Left kidney (tissue), 2 donors: ENCODE data around the gene MEST. TPM values are rescaled to one million over a fixed set of nuclear protein-coding genes. Genes with fewer than 3 reads are reported as not detected.
"Not testable (repeated sequence)": the region's sequence is repeated elsewhere in the genome, so short reads cannot be mapped to it uniquely, and the experiment has no call there.

ENCODE experiments used
- DNase-seq: peaks from one replicate; pipeline ENCODE4 v3.0.0-alpha.2; 2013
- polyA plus RNA-seq: library from polyadenylated mRNA; unstranded; fragments of 120-200 nt; gene quantifications from one replicate; pipeline ENCODE4 v1.2.1, GENCODE V29; 2013; ENCODE audit not compliant: insufficient read length

MEST gene
- polyA plus RNA-seq, 1 donor, result 776 TPM

DNA sequence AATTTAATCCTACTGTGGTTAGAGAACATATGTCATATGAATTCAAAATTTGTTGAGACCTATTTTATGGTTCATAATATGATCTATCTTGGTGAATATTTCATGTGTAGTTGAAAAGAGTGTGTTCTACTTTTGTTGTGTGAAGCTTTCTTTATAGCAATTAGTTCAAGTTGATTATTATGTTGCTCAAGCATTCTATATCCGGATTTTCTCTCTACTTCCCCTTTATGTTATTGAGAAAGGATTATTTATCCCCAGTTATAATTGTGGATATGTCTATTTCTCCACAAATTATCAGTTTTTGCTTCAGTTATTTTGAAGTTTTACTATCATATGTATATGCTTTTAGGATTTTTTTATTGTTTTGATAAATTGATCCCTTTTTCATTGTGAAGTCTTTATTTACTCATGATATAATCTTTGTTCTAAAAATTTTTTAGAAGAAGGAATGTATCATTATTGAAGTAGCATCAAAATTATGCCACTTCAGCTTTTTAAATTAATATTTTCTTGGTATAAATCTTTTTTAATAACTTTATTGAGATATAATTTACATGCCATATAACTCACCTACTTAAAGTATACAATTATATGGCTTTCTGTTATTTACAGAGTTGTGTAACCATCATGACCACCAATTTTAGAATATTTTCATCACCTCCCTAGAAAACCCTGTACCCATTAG is 12.0 kb upstream of the MEST start:
- DNase-seq, result no peak

DNA sequence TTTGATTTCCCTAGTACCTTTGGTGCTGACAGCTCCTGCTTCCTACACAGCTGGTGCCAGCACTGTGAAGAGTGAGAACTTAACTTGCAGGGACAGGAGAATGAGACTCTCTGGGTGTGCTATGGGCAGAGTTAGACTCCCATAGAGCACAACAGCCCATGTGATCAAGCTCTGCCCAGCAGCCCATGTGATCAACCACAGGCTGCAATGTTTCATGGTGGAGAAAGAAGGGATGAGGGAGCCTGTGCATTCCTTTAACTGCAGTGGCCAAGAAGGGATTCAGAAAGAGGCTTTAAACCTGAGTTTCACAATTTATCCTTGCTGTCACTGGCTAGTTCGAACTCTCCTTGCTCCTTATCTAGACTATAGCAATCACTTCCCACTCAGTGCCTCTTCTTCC is 10.0 kb upstream of the MEST start:
- DNase-seq, result no peak

GRCh38 chr7:130483031-130483430 is 8.9 kb upstream of the MEST start:
- DNase-seq, result no peak

DNA sequence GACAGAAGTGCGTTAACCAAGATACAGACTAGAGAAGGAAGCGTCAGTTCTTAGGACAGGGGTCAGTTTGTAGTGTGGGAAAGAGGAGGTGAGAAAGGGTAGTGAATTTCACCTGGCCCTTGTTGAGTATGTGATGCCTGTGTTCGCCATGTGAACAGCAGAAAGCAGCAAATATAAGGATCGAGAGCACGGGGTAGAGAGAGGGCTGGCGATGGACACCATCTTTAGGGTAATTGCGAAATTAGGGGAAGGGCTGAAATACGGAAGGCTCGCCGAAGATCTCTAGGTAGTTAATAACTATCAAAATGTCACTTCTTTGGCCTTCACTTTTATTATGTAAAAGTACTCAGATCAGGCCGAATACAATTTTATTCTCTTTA is 6.2 kb upstream of the MEST start:
- DNase-seq, result no peak

GRCh38 chr7:130486114-130486953 is 5.6 kb upstream of the MEST start:
- DNase-seq, result no peak

- no peak for DNase-seq
Observed at GRCh38 chr7:130486954-130487436, 4.9 kb upstream of the MEST start.

DNA sequence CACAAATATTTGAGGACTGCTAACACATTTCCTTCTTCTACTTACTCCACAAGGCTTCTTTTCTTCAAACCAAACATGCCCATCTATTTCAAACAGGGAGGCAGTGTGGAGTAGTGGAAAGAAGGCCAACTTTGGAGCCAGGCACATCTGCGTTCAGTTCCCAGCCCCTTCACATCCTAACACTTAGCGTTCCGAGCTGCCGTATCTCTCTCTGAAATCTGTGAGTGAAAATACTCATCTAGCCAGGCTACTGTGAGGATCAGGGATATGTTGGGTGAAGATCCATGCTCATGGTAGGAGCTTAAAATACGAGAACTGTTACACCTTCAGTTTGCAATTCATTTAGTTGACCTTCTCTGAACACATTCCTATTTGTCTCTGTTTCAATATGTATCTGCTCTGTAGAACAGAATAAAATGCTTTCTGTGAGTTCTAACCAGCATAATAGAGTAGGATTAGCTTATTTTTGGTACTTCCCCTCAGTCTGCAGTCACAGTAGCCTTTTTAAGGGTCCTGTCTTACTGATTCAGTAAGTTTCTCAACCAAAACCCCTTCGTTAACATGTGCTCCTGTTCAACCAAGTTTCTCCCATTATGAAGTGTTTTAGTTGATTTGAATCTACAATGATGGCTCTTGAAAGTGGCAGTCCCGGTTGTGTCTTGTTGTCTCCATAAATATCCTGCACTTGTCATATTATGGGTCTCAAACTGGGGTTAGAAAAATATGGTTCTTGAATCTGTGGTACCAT is 3.3 kb upstream of the MEST start:
- DNase-seq, result no peak

GRCh38 chr7:130489140-130489983 is 2.5 kb upstream of the MEST start:
- DNase-seq, result no peak

- DNase-seq, result no peak
Observed at GRCh38 chr7:130490311-130490791, 1.5 kb upstream of the MEST start.

DNA sequence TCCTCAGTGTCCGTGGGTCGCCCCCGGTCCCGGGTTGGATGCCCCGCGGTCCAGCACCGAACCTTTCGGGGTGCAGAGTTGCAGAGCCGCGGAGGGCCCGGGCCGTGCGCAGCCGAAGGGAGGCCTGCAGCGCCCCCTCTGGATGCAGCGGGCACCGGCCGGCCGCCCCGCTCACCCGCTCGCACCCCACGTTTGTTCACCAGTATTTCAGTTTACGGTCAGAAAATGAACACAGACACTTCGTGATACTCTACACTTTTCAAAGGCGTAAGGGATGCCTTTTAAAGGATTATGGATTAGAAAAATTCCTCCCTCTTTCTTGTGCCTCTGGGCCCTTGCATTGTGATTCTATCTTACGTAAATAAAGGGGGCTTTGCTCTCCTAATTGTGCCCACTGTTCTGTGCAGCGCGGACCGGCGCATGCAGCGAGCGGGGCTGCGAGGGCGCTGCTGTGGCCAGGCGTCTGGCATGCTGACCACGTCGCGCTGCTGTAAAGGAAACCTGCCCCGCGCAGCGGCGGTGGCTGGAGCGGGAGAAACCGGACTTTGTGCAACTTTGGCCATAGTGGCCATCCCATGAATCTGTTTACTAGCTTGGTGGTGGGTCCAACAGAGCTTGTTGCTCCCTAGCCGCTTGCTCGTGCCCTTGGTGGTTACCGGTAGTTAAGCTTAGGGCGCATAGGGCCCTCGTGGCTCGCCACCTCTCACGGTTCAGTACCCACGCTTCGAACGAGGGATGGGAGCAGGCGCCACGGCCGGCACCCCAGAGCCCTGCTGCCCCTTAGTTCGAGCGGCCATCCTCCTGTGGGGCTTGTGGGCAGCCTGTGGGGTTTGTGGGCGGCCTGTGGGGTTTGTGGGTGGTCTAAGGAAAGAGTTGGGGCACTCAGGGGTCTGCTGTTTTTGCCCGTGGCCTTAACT is 739 bp upstream of the MEST start:
- DNase-seq, result no peak

DNA sequence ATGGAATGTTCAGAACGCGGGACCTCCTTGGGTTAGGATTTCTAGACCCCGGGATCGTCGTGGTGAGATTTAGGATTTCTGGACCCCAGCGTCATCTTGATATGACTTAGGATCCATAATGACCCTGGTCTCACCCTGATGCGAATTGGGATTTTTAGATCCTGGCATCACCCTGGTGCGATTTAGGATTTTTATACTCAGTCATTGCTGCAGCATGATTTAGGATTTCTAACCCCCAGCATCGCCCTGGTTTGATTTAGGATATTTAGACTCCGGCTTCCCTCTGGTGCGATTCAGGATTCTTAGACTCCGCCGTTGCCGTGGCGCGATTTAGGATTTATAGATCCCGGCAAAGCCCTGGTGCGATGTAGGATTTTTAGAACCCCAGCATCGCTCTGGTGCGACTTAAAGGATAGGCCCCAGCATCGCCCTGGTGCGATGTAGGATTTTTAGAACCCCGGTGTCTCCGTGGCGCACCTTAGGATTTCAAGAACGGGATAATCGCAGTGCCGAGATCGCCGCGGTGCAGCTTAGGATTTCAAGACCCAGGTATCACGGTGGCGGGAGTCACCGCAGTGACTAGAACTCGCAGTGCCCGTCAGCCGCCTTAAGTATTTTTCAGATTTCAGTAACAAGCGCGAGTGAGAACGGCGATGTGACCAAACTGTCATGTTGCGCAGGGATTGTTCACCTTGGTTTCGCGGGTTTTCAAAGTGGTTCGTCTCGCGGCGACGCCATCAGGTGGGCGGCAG is 814 bp downstream of the MEST start:
- DNase-seq, result no peak

- DNase-seq, result no peak
Observed at GRCh38 chr7:130493275-130493873, 1.5 kb downstream of the MEST start.

DNA sequence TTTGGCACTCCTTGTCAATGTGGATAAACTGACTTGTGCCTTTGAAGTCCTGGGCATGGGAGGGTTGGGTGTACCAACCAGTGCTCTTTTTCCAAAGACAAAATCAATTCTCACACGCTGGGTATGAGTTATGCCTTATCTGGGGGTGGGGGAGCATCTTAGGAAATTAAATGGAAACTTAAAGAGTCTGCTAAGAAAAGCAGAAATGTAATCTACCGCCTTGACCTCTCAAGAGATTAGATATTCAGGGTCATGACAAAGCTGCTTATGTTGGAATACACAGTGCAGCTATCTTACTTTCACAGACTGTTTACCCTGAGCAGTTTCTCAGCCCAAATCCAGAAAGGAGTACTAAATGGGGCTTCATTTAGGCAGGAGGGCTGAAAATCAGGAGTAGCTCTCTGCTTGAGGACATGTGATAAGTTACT is 2.6 kb downstream of the MEST start:
- no peak for DNase-seq

DNA sequence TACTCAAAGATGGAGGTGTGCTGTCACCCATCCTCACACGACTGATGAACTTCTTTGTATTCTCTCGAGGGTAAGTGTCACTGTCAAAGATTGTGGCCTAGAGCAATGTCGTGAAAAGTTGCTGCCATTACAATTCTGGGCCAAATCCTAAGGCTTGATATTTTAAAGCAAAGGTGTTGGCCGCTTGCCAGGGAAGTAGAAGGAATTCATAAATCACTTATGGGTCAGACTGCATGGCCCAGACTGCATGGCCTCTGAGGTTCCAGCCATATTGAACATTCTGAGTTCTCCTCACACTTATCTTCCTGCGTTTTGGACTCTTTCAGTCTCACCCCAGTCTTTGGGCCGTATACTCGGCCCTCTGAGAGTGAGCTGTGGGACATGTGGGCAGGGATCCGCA is 8.6 kb downstream of the MEST start:
- DNase-seq, result no peak

- DNase-seq, result no peak
Observed at GRCh38 chr7:130500910-130501309, 9.0 kb downstream of the MEST start.

- DNase-seq, result no peak
Observed at GRCh38 chr7:130505753-130506152, 13.9 kb downstream of the MEST start.

- no peak for DNase-seq
Observed at GRCh38 chr7:130506358-130506757, 14.5 kb downstream of the MEST start.

DNA sequence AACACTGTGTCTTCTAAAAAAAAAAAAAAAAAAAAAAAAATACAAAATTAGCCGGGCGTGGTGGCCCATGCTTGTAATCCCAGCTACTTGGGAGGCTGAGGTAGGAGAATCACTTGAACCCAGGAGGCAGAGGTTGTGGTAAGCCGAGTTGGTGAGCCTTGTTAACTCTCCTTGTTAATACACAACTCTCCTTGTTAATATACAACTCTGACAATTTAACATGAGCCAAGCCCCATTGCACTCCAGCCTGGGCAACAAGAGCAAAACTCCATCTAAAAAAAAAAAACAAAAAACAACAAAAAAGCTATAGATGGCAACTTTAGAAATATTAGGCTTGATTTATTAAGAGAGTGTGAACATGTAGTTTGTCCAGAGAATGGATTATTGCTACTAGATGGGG is 20.2 kb downstream of the MEST start:
- not testable (repeated sequence) for DNase-seq

- no peak for DNase-seq
Observed at GRCh38 chr7:130513447-130513846, 21.6 kb downstream of the MEST start.
